HG03439 (cell line): ENCODE measurements around the gene RPS15.
"Not testable (repeated sequence)": the region's sequence is repeated elsewhere in the genome, so short reads cannot be mapped to it uniquely, and the experiment has no call there.

Experiments used
- ATAC-seq: cut with Tn5 transposase; IDR thresholded peaks from one replicate; pipeline ENCODE4 v1.9.1; 2021; ENCODE audit warnings: mild to moderate bottlenecking, moderate library complexity; ENCODE audit not compliant: unreplicated experiment

The RPS15 gene

GRCh38 chr19:1418951-1419738 lies 19.1 kb upstream of the RPS15 start:
- no peak for ATAC-seq

GRCh38 chr19:1420085-1420484 lies 18.1 kb upstream of the RPS15 start:
- not testable (repeated sequence) for ATAC-seq

DNA sequence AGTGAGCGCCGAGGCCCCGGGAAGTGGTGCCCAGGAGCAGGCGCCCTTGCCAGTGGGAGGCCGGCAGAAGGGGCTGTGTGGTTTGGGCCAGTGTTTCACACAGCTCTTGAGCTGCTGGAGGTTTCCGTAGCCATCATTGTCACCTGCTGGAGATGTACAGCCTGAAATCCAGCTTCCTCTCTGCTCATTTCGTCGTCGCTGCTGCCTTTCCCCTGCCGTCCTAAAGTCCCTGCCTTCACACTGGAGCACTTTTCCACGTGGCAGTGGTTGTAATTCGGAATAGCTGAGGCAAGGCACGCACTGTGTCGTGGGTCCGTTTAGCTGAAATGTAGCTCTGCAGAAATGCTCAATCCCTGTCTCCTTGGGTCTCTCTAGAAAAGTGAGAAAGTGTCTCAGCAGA lies 17.6 kb upstream of the RPS15 start:
- ATAC-seq, result no peak

DNA sequence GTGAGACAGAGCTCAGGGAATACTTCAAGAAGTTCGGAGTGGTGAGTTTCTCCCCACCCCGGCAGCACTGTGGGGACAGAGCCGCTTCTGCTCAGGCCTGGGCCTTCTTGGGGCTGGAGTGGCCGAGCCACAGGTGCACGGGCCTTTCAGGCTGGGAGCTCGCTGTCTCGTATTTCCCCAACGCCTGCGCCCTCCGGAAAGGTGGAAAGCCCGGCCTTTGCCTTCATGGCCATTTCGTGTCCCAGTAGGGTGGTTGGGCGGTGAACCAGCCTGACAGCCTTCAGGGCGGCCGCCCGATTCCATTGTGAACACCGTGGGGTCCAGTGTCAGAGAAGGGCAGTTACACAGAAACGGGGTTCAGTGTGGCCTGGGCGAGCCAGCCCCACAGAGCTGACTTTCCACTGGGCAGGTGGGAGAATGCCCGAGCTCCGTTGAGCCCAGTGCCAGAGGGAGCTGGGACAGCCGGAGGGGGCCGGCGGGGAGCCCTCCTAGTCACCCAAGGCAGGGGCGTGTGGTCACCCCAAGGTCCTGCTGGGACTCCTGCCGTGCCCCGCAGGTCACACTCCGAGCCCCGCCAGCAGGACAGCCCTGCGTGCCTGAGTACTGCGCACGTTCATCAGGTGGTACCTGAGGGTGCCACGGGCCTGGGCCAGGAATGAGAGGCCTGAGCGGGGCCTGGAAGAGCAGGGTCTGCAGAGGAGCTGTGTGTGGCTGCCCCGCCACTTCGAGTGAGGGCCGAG lies 16.8 kb upstream of the RPS15 start:
- ATAC-seq, result no peak

- no peak for ATAC-seq
Observed at GRCh38 chr19:1421958-1422305, 16.3 kb upstream of the RPS15 start.

DNA sequence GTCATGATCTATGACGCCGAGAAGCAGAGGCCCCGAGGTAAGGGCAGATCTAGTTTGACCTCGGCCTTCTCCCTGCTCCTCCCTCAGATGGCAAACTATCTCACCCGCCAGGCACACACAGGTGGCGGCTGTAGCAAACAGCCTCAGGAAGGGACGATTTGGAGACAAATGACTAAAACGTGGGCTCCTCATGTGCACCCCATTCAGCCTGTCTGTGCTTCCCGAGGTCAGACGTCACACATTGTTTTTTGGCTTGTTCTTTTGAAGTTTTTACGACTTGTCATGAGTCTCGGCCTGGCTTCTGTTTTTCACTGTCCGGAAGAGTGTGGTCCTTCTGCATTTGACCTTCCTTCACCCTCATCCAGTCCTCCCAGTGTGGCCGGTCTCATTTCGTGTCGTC lies 15.8 kb upstream of the RPS15 start:
- ATAC-seq, result no peak

- ATAC-seq, result no peak
Observed at GRCh38 chr19:1422943-1423342, 15.3 kb upstream of the RPS15 start.

DNA sequence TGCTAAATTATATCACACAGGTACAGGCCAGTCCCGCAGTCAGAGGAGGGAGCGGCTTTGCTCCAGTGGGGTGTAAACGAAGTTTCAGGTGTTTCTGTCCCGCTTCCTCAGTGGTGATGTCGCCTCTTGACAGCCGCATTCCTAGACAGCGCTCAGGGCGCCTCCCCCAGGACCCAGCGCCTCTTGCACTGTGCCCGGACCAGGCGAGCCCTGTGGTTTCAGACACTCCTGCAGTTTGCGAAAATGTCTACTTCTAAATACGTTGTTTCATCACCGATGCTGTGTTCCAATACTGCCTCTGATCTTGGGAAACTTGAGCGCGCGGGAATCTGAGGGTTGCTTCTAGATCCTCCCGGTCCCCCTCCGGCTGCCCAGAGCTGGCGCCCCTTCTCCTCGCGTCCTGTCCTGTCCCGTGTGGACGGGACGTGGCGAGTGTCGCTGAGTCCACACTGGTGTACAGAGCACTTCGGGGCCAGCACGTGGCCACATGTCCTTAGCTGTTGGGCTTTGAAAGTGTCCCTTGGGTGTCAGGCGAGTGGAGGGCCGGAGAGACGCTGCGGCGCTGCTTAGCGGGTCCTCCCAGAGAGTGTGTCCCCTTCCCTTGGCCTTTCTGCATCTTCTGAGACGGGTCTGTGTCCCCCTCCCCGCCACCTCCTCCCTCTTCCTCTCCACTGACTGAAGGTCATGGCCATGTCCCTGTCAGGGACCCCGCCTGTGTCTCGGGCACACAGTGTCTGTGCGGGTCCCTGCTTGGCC lies 14.6 kb upstream of the RPS15 start:
- ATAC-seq, result no peak

- no peak for ATAC-seq
Observed at GRCh38 chr19:1424192-1424955, 13.8 kb upstream of the RPS15 start.

GRCh38 chr19:1425102-1425837 lies 12.9 kb upstream of the RPS15 start:
- no peak for ATAC-seq

DNA sequence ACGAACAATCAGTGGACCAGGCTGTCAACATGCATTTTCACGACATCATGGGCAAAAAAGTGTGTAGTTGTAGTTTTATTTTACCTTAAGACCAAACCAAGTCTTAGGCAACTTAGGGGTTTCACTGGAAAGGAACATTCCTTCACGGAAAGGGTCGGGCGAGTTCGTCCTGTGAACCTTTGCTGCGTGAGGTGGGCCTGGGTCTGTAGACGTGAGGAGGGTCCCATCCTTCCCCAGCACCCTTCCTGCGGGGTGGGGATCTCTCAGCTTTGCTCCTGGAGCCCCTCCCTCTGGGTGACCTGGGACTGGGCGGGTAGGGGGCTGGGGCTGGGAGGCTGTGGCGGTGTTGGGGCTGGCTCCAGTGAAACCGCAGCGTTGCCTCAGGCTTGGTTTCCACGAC lies 12.3 kb upstream of the RPS15 start:
- ATAC-seq, result no peak

- no peak for ATAC-seq
Observed at GRCh38 chr19:1426736-1427135, 11.5 kb upstream of the RPS15 start.

DNA sequence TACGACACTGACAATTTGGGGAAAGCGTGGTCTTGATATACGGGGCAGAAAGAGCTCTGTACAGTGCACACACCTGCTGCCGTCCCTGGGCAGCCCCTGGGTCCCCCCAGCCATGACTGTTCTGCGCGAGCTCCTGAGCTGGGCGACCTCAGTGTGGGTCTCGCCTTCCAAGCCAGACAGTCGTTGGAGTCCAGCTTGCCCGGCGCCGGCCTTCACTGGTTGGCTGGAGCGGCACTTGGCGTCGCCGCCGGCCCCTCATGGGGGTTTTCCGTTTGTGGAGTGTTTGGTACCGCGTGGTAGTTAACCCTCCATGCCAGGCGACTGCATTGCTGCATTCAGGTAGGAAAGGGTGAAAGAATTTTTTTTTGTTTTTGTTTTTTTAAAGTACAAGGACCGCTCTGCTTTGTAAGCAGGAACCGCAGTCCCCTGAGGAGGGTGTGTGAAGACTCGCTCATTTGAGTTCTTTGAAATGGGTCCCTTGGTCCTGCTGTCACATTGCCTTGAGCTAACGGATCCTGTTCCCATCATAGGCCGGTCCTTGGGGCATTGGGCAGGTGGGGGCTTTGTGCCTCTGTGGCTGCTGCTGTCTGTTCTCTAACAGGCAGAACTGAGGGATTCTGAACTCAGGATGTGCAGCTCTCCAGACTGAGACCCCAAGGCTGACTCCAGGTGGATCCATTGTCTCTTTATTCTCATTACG lies 10.8 kb upstream of the RPS15 start:
- no peak for ATAC-seq

- ATAC-seq, result no peak
Observed at GRCh38 chr19:1428738-1429391, 9.3 kb upstream of the RPS15 start.

GRCh38 chr19:1429750-1430149 lies 8.4 kb upstream of the RPS15 start:
- no peak for ATAC-seq

- ATAC-seq, result no peak
Observed at GRCh38 chr19:1430246-1430645, 8.0 kb upstream of the RPS15 start.

DNA sequence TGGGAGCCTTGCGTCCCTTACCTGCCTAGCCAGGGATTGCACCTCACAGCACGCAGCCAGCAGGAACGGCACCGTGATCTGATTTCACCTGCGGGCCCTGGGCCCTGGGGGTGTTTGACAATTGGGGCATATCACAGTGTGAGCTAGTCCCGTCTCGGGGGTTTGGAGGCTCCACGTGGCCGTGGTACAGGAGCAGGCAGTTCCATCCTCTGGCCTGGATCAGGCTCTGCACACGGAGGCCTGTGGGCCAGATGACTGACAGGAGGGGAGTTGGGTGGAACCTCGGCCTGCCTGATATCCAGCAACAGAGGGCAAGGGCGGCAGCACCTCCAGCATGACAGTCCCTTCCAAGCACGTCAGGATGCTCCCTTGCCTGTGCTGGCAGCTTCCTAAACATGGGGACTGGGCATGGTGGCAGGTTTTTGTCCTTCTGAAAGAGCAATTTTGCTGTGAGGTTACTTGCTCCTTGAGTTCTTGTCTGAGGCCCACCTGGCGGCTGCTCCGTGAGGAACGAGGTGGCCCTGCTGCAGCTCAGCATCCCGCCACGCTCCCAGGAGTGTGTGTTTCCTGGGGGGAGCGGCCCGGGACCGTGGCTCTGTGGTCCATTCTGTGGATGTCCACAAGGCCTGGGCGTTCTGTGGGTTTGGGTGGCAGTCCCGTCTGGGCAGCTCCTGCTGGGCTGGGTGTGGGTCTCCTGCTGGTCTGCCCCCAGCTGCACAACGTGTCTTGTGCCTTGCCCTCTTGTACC lies 6.3 kb upstream of the RPS15 start:
- ATAC-seq, result no peak

GRCh38 chr19:1432507-1432887 lies 5.7 kb upstream of the RPS15 start:
- ATAC-seq, result no peak
